Measurements from ENCODE around the gene WEE2. TPM values are rescaled to one million over a fixed set of nuclear protein-coding genes. Genes with fewer than 3 reads are reported as not detected.

WEE2 gene
- total and polyA plus RNA-seq, 5 experiments from 2014 or later = not detected

GRCh38 chr7:141696348-141696747 lies 11.8 kb upstream of the WEE2 start:
- H3K4me1 Mint-ChIP-seq = peaks cover 59 to 84% (median 81%) of the 10 kb centered on the region in 4 donors

DNA sequence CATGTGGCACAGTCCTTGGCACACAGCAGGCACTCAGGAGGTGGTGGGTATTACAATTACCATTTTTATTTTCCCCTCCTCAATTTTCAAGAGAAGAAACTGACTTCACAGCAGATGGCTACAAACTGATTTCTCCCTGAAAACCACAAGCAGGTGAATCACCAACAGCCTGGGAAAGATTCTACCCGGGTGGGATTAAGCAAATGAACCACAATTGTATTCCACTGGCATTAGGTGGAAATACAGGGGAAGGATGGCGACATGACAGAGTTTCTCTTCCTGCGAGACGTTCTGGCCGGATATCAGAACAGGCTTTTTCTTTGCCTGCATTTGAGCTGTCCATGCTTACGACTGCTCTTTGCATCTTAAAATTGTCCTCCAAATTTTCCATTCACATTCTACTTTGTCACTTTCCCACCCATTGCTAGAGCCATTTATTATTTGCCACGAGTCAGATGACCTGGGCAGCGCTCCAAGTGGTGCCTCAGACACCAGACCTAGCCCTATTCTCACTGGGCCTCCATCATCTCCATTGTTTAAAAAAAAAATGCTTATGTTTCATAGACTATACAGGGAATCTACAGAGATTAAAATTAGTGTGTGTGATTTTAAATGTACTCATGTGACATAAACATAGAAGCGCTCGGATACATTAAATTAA lies 10.8 kb upstream of the WEE2 start:
- H3K4me3 Mint-ChIP-seq = peak overlapping the region in 2 of 10 donors; percentile 3 to 42

More at GRCh38 chr7:141696348-141696747, 11.8 kb upstream of the WEE2 start:
- Mint-ChIP-seq H3K36me3 (peaks cover 0 to 34% (median 0%) of the 10 kb centered on the region in 3 donors), H3K9me3 (no peaks in the 10 kb centered on the region), H3K4me3 (peak overlapping the region in 1 of 10 donors; percentile 28), H3K27me3 (no peaks in the 10 kb centered on the region), H3K27ac (peak overlapping the region in 2 of 10 donors; percentile 9 to 52)
- DNase-seq (no peak), ATAC-seq (no peak)
- POLR2A ChIA-PET = no interaction called here

GRCh38 chr7:141698247-141699015 lies 9.7 kb upstream of the WEE2 start:
- H3K27ac Mint-ChIP-seq = peak overlapping the region in 7 of 10 donors; percentile 9 to 87 (median 26)
- no peaks in the 10 kb centered on the region for H3K9me3 Mint-ChIP-seq
- DNase-seq = peak in 3 of 10 donors; percentile 9 to 17 (median 11)
- POLR2A ChIA-PET = interaction anchor here (0.7 to 1.3 kb wide), 4 partner anchors 10 to 1175 kb away, joined by 3 to 6 read pairs (median 3); partner anchors contain the start of genes SSBP1 and WEE2
- H3K36me3 Mint-ChIP-seq = peaks cover 0 to 30% (median 0%) of the 10 kb centered on the region in 3 donors
- H3K4me1 Mint-ChIP-seq = peaks cover 55 to 80% (median 74%) of the 10 kb centered on the region in 4 donors
- no peak for ATAC-seq
- peaks cover 0 to 1% (median 0%) of the 10 kb centered on the region in 5 donors for H3K27me3 Mint-ChIP-seq
- H3K4me3 Mint-ChIP-seq = peak overlapping the region in 7 of 10 donors; percentile 12 to 90 (median 33)

More for the DNA sequence above, 10.8 kb upstream of the WEE2 start:
- Mint-ChIP-seq H3K27me3 (no peaks in the 10 kb centered on the region), H3K27ac (peak overlapping the region in 4 of 10 donors; percentile 42 to 87 (median 64)), H3K36me3 (peaks cover 0 to 34% (median 0%) of the 10 kb centered on the region in 3 donors), H3K9me3 (no peaks in the 10 kb centered on the region), H3K4me1 (peaks cover 56 to 83% (median 77%) of the 10 kb centered on the region in 4 donors)
- ATAC-seq (no peak), DNase-seq (no peak)
- POLR2A ChIA-PET = no interaction called here

- H3K27ac Mint-ChIP-seq = peak overlapping the region; percentile 83 to 97 (median 95)
- H3K9me3 Mint-ChIP-seq = no peaks in the 10 kb centered on the region
- peaks cover 0 to 24% (median 0%) of the 10 kb centered on the region in 3 donors for H3K36me3 Mint-ChIP-seq
- peak overlapping the region; percentile 83 to 95 (median 89) for H3K4me3 Mint-ChIP-seq
- H3K27me3 Mint-ChIP-seq = peaks cover 0 to 3% (median 0%) of the 10 kb centered on the region in 5 donors
- no peak for DNase-seq
- peaks cover 48 to 69% (median 65%) of the 10 kb centered on the region in 4 donors for H3K4me1 Mint-ChIP-seq
- POLR2A ChIA-PET = interaction anchor here (0.7 to 4.2 kb wide), 2 partner anchors 39 to 48 kb away, joined by 4 to 75 read pairs; partner anchors contain the start of gene SSBP1
- no peak for ATAC-seq
Measured at GRCh38 chr7:141699860-141700259, 8.3 kb upstream of the WEE2 start.

DNA sequence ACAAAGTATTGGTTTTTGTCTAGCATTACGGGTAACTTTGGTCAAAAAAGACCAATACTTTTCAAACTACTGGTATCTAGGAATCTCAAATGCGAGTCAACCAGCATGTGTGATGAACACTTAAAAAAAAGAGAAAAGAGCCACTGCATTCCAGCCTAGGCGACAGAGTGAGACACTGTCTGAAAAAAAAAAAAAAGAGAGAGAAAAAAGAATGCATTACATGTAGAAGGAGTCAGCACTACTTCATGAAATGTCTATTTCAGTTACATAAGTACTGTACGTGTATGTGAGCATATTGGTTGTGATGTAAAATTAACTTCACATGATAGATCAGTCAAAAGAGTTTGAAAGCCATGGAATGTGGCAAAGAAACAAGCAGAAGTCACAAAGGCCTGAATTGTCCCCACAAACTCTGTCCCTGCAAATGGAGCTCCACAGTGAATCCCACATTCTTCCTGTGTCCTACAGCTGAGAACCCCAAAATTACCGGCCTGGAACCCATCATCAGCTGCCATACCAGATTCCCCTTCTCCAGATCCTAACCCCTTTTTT lies 7.8 kb upstream of the WEE2 start:
- Mint-ChIP-seq H3K36me3 (peaks cover 0 to 22% (median 0%) of the 10 kb centered on the region in 3 donors), H3K4me3 (peak overlapping the region; percentile 83 to 95 (median 89)), H3K27ac (peak overlapping the region; percentile 83 to 97 (median 95)), H3K4me1 (peaks cover 45 to 65% (median 62%) of the 10 kb centered on the region in 4 donors), H3K27me3 (peaks cover 0 to 3% (median 0%) of the 10 kb centered on the region in 5 donors), H3K9me3 (no peaks in the 10 kb centered on the region)
- POLR2A ChIA-PET = interaction anchor here (0.6 to 4.2 kb wide), 6 partner anchors 9 to 49 kb away, joined by 3 to 75 read pairs (median 5); partner anchors contain the start of gene SSBP1
- no peak for ATAC-seq
- DNase-seq = no peak

- Mint-ChIP-seq H3K9me3 (no peaks in the 10 kb centered on the region), H3K27ac (peak overlapping the region; percentile 83 to 97 (median 95)), H3K27me3 (peaks cover 0 to 3% (median 0%) of the 10 kb centered on the region in 5 donors), H3K4me3 (peak overlapping the region; percentile 83 to 95 (median 89)), H3K36me3 (peaks cover 0 to 17% (median 0%) of the 10 kb centered on the region in 3 donors), H3K4me1 (peaks cover 43 to 59% (median 56%) of the 10 kb centered on the region in 4 donors)
- ATAC-seq (no peak), DNase-seq (peak in 5 of 10 donors; percentile 5 to 21 (median 8))
- POLR2A ChIA-PET = interaction anchor here (0.6 to 4.2 kb wide), 10 partner anchors 9 to 1222 kb away, joined by 3 to 75 read pairs (median 4); partner anchors contain the start of genes AGK and SSBP1
Measured at GRCh38 chr7:141700848-141701371, 7.2 kb upstream of the WEE2 start.

- POLR2A ChIA-PET = interaction anchor here (0.8 to 4.2 kb wide), 8 partner anchors 9 to 1223 kb away, joined by 3 to 75 read pairs (median 4); partner anchors contain the start of genes AGK and SSBP1
- H3K27ac Mint-ChIP-seq = peak overlapping the region; percentile 87 to 97 (median 94)
- no peaks in the 10 kb centered on the region for H3K9me3 Mint-ChIP-seq
- H3K4me3 Mint-ChIP-seq = peak overlapping the region; percentile 83 to 95 (median 89)
- H3K27me3 Mint-ChIP-seq = peaks cover 0 to 3% (median 0%) of the 10 kb centered on the region in 5 donors
- peaks cover 0 to 12% (median 0%) of the 10 kb centered on the region in 3 donors for H3K36me3 Mint-ChIP-seq
- H3K4me1 Mint-ChIP-seq = peaks cover 40 to 53% (median 50%) of the 10 kb centered on the region in 4 donors
- ATAC-seq (peak; percentile 86 to 89), DNase-seq (peak; percentile 59 to 88 (median 81))
Measured at GRCh38 chr7:141701489-141702046, 6.6 kb upstream of the WEE2 start.

DNA sequence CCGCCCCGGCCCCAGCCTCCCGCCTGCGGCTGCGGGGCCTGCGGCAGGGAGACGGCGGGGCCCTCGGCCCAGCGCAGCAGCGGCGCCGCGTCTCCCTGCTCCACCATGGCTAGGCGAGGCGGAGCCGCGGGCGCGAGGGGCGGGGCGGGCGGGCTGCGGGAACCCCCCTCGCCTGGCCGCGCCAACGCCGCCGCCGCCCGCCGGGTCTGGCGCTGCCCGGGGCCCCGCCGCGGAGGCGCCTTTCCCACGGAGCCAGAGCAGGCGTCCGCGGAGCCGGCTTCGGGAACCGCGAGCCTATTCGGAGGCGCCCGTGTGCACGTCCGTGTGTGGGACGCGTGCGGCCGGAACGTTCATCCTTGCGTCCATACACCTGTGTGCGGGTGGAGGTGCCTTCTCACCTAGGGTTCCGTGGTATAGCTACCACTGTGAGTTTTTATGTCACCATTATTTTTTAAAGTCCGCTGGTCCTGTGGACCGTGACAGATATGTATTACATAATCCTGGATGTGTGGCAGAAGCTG lies 6.0 kb upstream of the WEE2 start, which contains the start of gene DENND11:
DENND11 (minus strand) TSS at position 120 of the 521 bp plus-strand sequence; CDS start at position 107, 13 bp downstream.
- Mint-ChIP-seq H3K27me3 (peaks cover 0 to 3% (median 0%) of the 10 kb centered on the region in 5 donors), H3K9me3 (no peaks in the 10 kb centered on the region), H3K27ac (peak within 1 kb of the TSS; percentile 88 to 97 (median 95)), H3K4me1 (peaks cover 38 to 48% (median 45%) of the 10 kb centered on the region in 4 donors), H3K4me3 (peak within 1 kb of the TSS; percentile 84 to 95 (median 89)), H3K36me3 (peaks cover 0 to 8% (median 0%) of the 10 kb centered on the region in 3 donors)
- POLR2A ChIA-PET = interaction anchor here (1.0 to 4.2 kb wide), 5 partner anchors 10 to 1224 kb away, joined by 3 to 75 read pairs (median 6); partner anchors contain the start of genes AGK and SSBP1
- ATAC-seq (peak; percentile 75 to 80), DNase-seq (peak; percentile 25 to 68 (median 57))

DNA sequence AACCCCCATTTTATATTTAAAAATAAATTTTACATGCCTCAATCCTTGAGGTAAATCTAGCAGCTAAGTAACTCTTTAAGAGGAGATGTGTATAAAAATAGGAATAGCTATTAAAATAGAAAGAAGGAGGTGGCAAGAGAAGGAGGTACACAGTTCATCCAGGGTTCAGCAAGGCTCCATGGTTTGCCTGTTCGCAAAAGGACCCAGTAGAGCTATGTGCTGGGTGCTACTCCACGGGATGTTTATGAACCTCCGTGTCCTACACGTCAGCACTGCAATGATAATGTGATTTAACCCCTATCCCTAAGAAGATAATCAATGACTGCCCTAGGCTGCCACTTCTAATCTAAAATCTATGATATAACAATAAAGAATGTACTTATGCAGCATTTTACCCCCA lies 5.3 kb upstream of the WEE2 start:
- Mint-ChIP-seq H3K27me3 (peaks cover 0 to 3% (median 0%) of the 10 kb centered on the region in 5 donors), H3K9me3 (no peaks in the 10 kb centered on the region), H3K4me1 (peaks cover 31 to 40% (median 37%) of the 10 kb centered on the region in 4 donors), H3K4me3 (peak overlapping the region in 8 of 10 donors; percentile 52 to 89 (median 84)), H3K36me3 (peaks cover 0 to 4% (median 0%) of the 10 kb centered on the region in 3 donors), H3K27ac (peak overlapping the region in 6 of 10 donors; percentile 0 to 95 (median 79))
- no peak for DNase-seq
- ATAC-seq = no peak
- POLR2A ChIA-PET = interaction anchor here (0.9 to 4.2 kb wide), 4 partner anchors 8 to 152 kb away, joined by 3 to 75 read pairs (median 12); partner anchors contain the start of genes AGK and SSBP1

DNA sequence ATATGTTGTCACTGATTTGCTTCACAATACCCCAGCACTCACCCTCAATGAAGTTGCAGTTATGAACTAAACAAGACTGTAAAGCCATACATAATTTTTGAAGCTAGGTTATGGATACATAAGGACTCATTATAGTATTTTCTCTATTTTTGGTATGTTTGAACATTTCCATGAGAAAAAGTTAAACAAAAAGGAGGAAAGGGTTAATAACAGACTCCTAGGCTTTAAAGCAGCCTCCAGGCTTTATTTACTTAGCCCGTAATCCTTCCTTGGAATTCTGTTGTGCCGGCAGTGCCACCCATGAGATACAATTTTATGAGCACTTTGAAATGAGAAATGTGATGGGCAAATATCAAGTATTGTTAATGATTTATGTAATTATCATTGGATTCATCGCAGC lies 4.0 kb upstream of the WEE2 start:
- H3K27ac Mint-ChIP-seq = peak overlapping the region in 1 of 10 donors; percentile 82
- POLR2A ChIA-PET = interaction anchor here (1.4 kb wide), 1 partner anchor 49 kb away, joined by 10 read pairs; no protein-coding TSS in a partner anchor

DNA sequence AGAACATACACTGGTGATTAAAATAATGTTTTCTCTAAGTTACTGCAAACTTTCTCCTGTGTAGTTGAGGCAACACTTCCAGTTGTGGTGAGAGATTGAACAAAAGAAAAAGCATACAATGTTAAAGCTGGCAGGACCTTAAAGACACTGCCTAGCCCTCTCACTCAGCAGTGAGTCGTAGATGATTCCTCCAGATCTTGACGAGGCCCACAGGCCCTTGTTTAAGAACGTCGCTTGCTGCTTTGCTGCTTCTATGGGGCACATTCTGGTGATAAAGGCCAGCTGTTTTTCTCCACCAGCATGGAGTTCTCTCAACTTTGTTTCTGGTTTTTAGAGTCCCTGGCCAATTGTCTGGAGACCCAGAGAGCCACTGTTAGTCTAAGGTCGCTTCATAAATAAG lies 3.4 kb upstream of the WEE2 start:
- Mint-ChIP-seq H3K27me3 (peaks cover 0 to 3% (median 0%) of the 10 kb centered on the region in 5 donors), H3K27ac (peak overlapping the region in 1 of 10 donors; percentile 17), H3K4me1 (peaks cover 16 to 21% (median 19%) of the 10 kb centered on the region in 4 donors), H3K9me3 (no peaks in the 10 kb centered on the region), H3K4me3 (no peak overlapping the region), H3K36me3 (no peaks in the 10 kb centered on the region)
- ATAC-seq = no peak
- POLR2A ChIA-PET = interaction anchor here (0.7 kb wide), 1 partner anchor 74 kb away, joined by 3 read pairs; no protein-coding TSS in a partner anchor
- no peak for DNase-seq

More for the DNA sequence above, 4.0 kb upstream of the WEE2 start:
- H3K4me1 Mint-ChIP-seq = peaks cover 21 to 28% (median 25%) of the 10 kb centered on the region in 4 donors
- H3K4me3 Mint-ChIP-seq = no peak overlapping the region
- no peaks in the 10 kb centered on the region for H3K9me3 Mint-ChIP-seq
- ATAC-seq (no peak), DNase-seq (no peak)
- peaks cover 0 to 3% (median 0%) of the 10 kb centered on the region in 5 donors for H3K27me3 Mint-ChIP-seq
- H3K36me3 Mint-ChIP-seq = no peaks in the 10 kb centered on the region
